Measurements from ENCODE around the gene UBR1. TPM values are rescaled to one million over a fixed set of nuclear protein-coding genes. Genes with fewer than 3 reads are reported as not detected.
"Not testable (repeated sequence)": the region's sequence is repeated elsewhere in the genome, so short reads cannot be mapped to it uniquely, and the experiment has no call there.

UBR1 gene
- total RNA-seq, 2 donors from 2014 or later, result 21.4 to 26.2 TPM

DNA sequence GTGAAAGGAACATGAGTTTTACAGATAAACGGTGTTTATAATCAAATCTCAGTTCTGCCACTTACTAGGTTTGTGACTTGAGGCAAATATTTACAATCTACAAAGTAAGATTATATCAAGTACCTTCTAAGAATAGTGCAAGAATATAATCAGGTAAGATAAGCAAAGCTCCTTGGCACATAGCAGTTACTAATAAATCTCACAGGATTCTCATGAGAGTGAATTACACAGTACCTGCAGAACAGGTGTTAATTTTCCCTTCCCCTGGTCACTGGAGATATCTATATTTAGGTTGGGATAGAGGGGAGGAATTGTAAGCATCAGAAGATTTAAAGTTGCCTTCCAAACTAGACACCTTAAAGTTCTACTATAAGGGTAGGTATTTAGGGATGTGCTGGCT, 53.0 kb downstream of the UBR1 start:
- intact Hi-C loops (cut with DNase I), result no loop called here
- no peaks in the 10 kb centered on the region for H3K4me1 ChIP-seq
- no peak overlapping the region for H3K9ac ChIP-seq (ENCODE audit: low read depth in 2 of 2, low read length in 2 of 2)
- H3K4me3 ChIP-seq, result no peak overlapping the region
- no peaks in the 10 kb centered on the region for H3K9me3 ChIP-seq
- H3K27ac ChIP-seq, result no peak overlapping the region
- DNase-seq, result no peak
- H3K36me3 ChIP-seq, result peaks cover 27% of the 10 kb centered on the region
- H3K27me3 ChIP-seq, result no peaks in the 10 kb centered on the region
- TF ChIP-seq, protein P1, sequence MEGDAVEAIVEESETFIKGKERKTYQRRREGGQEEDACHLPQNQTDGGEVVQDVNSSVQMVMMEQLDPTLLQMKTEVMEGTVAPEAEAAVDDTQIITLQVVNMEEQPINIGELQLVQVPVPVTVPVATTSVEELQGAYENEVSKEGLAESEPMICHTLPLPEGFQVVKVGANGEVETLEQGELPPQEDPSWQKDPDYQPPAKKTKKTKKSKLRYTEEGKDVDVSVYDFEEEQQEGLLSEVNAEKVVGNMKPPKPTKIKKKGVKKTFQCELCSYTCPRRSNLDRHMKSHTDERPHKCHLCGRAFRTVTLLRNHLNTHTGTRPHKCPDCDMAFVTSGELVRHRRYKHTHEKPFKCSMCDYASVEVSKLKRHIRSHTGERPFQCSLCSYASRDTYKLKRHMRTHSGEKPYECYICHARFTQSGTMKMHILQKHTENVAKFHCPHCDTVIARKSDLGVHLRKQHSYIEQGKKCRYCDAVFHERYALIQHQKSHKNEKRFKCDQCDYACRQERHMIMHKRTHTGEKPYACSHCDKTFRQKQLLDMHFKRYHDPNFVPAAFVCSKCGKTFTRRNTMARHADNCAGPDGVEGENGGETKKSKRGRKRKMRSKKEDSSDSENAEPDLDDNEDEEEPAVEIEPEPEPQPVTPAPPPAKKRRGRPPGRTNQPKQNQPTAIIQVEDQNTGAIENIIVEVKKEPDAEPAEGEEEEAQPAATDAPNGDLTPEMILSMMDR (IDR thresholded peaks at IDR 0.05), result no peak

DNA sequence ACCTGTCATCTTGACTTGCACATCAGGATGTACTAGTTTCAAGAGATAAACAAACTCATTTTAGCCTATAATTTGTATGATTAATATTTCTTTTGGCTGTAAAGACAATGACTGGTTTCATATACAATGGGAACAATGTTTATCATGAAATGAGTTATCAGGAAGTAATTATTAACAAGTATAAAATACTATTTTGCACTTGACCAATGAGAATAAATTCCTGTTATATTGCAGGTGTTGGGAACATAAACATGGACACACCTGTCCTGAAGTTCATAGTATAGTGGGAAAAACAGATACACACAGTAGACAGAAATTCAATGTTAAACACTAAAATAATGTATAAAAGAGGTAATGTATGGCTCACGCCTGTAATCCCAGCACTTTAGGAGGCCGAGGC, 56.9 kb downstream of the UBR1 start:
- Histone ChIP-seq H3K4me1 (no peaks in the 10 kb centered on the region), H3K36me3 (peaks cover 7% of the 10 kb centered on the region), H3K27ac (no peak overlapping the region), H3K4me3 (no peak overlapping the region), H3K27me3 (no peaks in the 10 kb centered on the region), H3K9ac (ENCODE audit: low read depth in 2 of 2, low read length in 2 of 2) (no peak overlapping the region), H3K9me3 (no peaks in the 10 kb centered on the region)
- TF ChIP-seq, protein P1 (IDR thresholded peaks at IDR 0.05), result no peak
- DNase-seq, result no peak
- intact Hi-C loops (cut with DNase I), result no loop called here

DNA sequence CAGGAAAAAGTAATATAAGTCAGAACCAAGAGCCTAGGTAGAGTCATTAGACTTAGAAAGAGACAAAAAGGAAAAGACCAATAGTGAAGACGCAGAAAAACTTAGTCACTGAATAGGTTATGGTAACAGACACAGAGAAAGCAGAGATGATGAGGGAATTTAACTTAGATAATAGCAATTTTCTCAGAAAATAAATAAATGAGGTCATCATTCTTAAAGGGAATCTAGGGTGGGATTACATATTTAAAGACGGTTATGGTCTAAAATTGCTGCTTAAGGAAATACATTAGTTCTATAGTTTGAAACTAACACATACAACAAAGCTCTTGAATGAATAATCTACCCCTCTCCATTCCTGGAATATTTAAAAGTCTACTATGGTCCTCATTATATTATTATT, 59.4 kb downstream of the UBR1 start:
- intact Hi-C loops (cut with DNase I), result no loop called here
- Histone ChIP-seq H3K4me3 (no peak overlapping the region), H3K4me1 (no peaks in the 10 kb centered on the region), H3K9me3 (no peaks in the 10 kb centered on the region), H3K9ac (ENCODE audit: low read depth in 2 of 2, low read length in 2 of 2) (no peak overlapping the region), H3K36me3 (peaks cover 10% of the 10 kb centered on the region), H3K27ac (no peak overlapping the region), H3K27me3 (no peaks in the 10 kb centered on the region)
- no peak for DNase-seq
- TF ChIP-seq, protein P1 (IDR thresholded peaks at IDR 0.05), result no peak

DNA sequence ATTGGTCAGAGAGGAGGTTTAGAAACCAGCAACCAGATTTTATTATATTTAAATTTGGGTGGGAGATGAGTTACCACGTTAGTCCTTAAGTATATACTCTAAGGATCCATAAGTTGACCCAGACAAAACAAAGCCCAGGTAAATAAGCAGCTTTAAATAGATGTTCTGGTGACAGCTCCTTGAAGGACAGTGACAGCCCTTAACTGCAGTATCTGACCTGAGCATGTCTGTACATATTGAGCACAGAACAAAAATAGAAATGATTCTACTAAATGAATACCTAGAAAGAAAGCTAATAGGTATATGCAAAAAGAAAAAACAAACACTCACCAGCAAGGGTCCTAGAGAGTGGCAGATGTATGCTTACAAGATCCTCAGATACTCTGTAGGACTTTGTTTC, 63.0 kb downstream of the UBR1 start:
- TF ChIP-seq, protein P1 (IDR thresholded peaks at IDR 0.05), result no peak
- Histone ChIP-seq H3K36me3 (peaks cover 10% of the 10 kb centered on the region), H3K27me3 (no peaks in the 10 kb centered on the region), H3K9ac (ENCODE audit: low read depth in 2 of 2, low read length in 2 of 2) (no peak overlapping the region), H3K4me3 (no peak overlapping the region), H3K9me3 (no peaks in the 10 kb centered on the region), H3K27ac (no peak overlapping the region), H3K4me1 (no peaks in the 10 kb centered on the region)
- intact Hi-C loops (cut with DNase I), result no loop called here
- no peak for DNase-seq

DNA sequence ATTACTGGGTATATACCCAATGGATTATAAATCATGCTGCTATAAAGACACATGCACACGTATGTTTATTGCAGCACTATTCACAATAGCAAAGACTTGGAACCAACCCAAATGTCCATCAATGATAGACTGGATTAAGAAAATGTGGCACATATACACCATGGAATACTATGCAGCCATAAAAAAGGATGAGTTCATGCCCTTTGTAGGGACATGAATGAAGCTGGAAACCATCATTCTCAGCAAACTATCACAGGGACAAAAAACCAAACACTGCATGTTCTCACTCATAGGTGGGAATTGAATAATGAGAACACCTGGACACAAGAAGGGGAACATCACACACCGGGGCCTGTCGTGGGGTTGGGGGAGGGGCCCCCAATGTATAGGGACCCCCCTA, 64.8 kb downstream of the UBR1 start:
- H3K9me3 ChIP-seq; H3K9ac ChIP-seq (ENCODE audit: low read depth in 2 of 2, low read length in 2 of 2); H3K27ac ChIP-seq; H3K4me3 ChIP-seq; H3K4me1 ChIP-seq; H3K36me3 ChIP-seq; H3K27me3 ChIP-seq; DNase-seq; intact Hi-C loops (cut with DNase I): not testable (repeated sequence)

DNA sequence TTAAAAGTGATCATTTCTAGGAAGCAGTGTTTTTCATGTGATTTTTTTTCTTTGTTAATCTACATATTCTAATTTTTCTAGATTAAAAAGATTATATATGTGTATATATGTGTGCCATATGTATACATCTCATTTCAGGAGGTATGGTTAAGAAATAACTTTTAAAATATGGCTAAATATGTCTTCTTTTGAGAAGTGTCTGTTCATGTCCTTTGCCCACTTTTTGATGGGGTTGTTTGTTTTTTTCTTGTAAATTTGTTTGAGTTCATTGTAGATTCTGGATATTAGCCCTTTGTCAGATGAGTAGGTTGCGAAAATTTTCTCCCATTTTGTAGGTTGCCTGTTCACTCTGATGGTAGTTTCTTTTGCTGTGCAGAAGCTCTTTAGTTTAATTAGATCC, 70.6 kb downstream of the UBR1 start:
- H3K27me3 ChIP-seq; H3K9me3 ChIP-seq; DNase-seq; H3K4me1 ChIP-seq; H3K9ac ChIP-seq (ENCODE audit: low read depth in 2 of 2, low read length in 2 of 2); intact Hi-C loops (cut with DNase I); H3K27ac ChIP-seq; H3K4me3 ChIP-seq; H3K36me3 ChIP-seq: not testable (repeated sequence)

DNA sequence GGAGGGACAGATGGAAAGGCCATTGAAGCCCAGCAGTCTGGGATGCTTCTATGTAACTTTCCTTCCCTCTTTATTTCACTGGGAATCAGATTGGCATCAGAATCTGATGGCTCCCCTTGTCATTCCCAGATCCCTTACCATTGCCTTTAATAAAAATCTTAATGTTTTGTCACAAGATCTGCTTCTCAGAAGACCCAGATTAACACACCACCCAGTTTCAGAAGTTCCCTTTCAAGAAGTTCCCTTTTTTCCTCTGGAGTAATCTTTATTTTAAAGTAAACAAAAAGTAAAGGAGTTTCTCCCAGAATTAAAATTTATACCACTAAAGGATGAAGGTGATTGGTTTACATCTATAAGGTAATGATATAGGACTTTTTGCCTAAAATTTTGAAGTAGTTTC, 76.4 kb downstream of the UBR1 start:
- no peak overlapping the region for H3K4me3 ChIP-seq
- no peak overlapping the region for H3K9ac ChIP-seq (ENCODE audit: low read depth in 2 of 2, low read length in 2 of 2)
- intact Hi-C loops (cut with DNase I), result no loop called here
- no peaks in the 10 kb centered on the region for H3K36me3 ChIP-seq
- H3K9me3 ChIP-seq, result no peaks in the 10 kb centered on the region
- TF ChIP-seq, protein P1 (IDR thresholded peaks at IDR 0.05), result no peak
- DNase-seq, result no peak
- H3K27me3 ChIP-seq, result no peaks in the 10 kb centered on the region
- no peaks in the 10 kb centered on the region for H3K4me1 ChIP-seq
- no peak overlapping the region for H3K27ac ChIP-seq

Measured in colonic mucosa (tissue), 4 donors.